Liver (tissue), 9 donors: ENCODE measurements around the gene ZDHHC18. TPM values are rescaled to one million over a fixed set of nuclear protein-coding genes. Genes with fewer than 3 reads are reported as not detected.
A peak's percentile ranks its signal among the peaks of the same experiment; 100 is the strongest.

Experiments used
- DNase-seq: peaks from one replicate; pipeline ENCODE4 v3.0.0-alpha.2; 2017; ENCODE audit warnings: low spot score
- H3K27ac ChIP-seq, 2 donors: one replicate each; pipeline ENCODE4 v1.7.0; 2013; ENCODE audit warnings: inconsistent platforms in 2 of 2, low read length in 2 of 2, control low read depth in 1 of 2, low read depth in 1 of 2, mild to moderate bottlenecking in 1 of 2
- H3K27me3 ChIP-seq, 4 donors: one replicate each; pipeline versions ENCODE4 v1.6.1 to v1.7.0; 2013; ENCODE audit warnings: low read length in 3 of 4, inconsistent platforms in 1 of 4, mild to moderate bottlenecking in 1 of 4, moderate library complexity in 1 of 4; ENCODE audit not compliant: control insufficient read depth in 4 of 4, insufficient read depth in 4 of 4
- H3K36me3 ChIP-seq, 4 donors: one replicate each; pipeline versions ENCODE4 v1.6.1 to v1.7.0; 2013; ENCODE audit warnings: low read length in 3 of 4, mild to moderate bottlenecking in 3 of 4, low read depth in 1 of 4, moderate library complexity in 1 of 4; ENCODE audit not compliant: control insufficient read depth in 4 of 4, insufficient read depth in 3 of 4
- H3K4me1 ChIP-seq, 4 donors: one replicate each; pipeline versions ENCODE4 v1.6.1 to v1.7.0; 2013; ENCODE audit warnings: low read length in 3 of 4, mild to moderate bottlenecking in 3 of 4, moderate library complexity in 1 of 4; ENCODE audit not compliant: control insufficient read depth in 4 of 4, insufficient read depth in 4 of 4
- H3K4me3 ChIP-seq, 3 donors: one replicate each; pipeline versions ENCODE4 v1.6.1 to v1.7.0; 2013; ENCODE audit warnings: low read length in 3 of 3, control low read depth in 1 of 3, low read depth in 1 of 3, mild to moderate bottlenecking in 1 of 3
- H3K9ac ChIP-seq, 2 donors: one replicate each; pipeline ENCODE4 v1.7.0; 2013; ENCODE audit warnings: low read length in 2 of 2, mild to moderate bottlenecking in 2 of 2, moderate library complexity in 2 of 2, control low read depth in 1 of 2, low read depth in 1 of 2
- H3K9me3 ChIP-seq, 4 donors: one replicate each; pipeline versions ENCODE4 v1.6.1 to v1.7.0; 2013; ENCODE audit warnings: low read length in 3 of 4; ENCODE audit not compliant: control insufficient read depth in 4 of 4
- EGR1 ChIP-seq, 2 donors: IDR thresholded peaks; 2 replicates each; pipeline ENCODE4 v1.6.1; 2016 to 2018; ENCODE audit warnings: antibody characterized with exemption in 2 of 2, low read depth in 2 of 2
- FOXA1 ChIP-seq: IDR thresholded peaks from 2 replicates; pipeline ENCODE4 v1.6.1; 2016; ENCODE audit warnings: antibody characterized with exemption
- FOXA2 ChIP-seq: IDR thresholded peaks from 2 replicates; pipeline ENCODE4 v1.6.1; 2016; ENCODE audit warnings: antibody characterized with exemption
- GABPA ChIP-seq, 2 donors: IDR thresholded peaks in 1 of 2; conservative IDR thresholded peaks in 1 of 2; 2 replicates each; pipeline ENCODE4 v1.6.1; 2016; ENCODE audit warnings: antibody characterized with exemption in 2 of 2, mild to moderate bottlenecking in 1 of 2, moderate library complexity in 1 of 2
- HNF4A ChIP-seq, 2 donors: conservative IDR thresholded peaks; 2 replicates each; pipeline ENCODE4 v1.6.1; 2016; ENCODE audit warnings: antibody characterized with exemption in 2 of 2, mild to moderate bottlenecking in 2 of 2
- HNF4G ChIP-seq: IDR thresholded peaks from 2 replicates; pipeline ENCODE4 v1.6.1; 2016; ENCODE audit warnings: antibody characterized with exemption
- JUND ChIP-seq, 2 donors: IDR thresholded peaks; 2 replicates each; pipeline ENCODE4 v1.6.1; 2016; ENCODE audit warnings: antibody characterized with exemption in 2 of 2
- NR2F2 ChIP-seq: IDR thresholded peaks from 2 replicates; pipeline ENCODE4 v1.6.1; 2016; ENCODE audit warnings: antibody characterized with exemption
- RAD21 ChIP-seq, 2 donors: IDR thresholded peaks; 2 replicates each; pipeline ENCODE4 v1.6.1; 2016; ENCODE audit warnings: antibody characterized with exemption in 2 of 2, mild to moderate bottlenecking in 2 of 2
- RXRA ChIP-seq, 2 donors: IDR thresholded peaks; 2 replicates each; pipeline ENCODE4 v1.6.1; 2017 to 2018; ENCODE audit warnings: antibody characterized with exemption in 2 of 2, mild to moderate bottlenecking in 1 of 2
- SP1 ChIP-seq: IDR thresholded peaks from 2 replicates; pipeline ENCODE4 v1.6.1; 2018; ENCODE audit warnings: antibody characterized with exemption, mild to moderate bottlenecking
- TAF1 ChIP-seq: conservative IDR thresholded peaks from 2 replicates; pipeline ENCODE4 v1.6.1; 2016; ENCODE audit warnings: antibody characterized with exemption, mild to moderate bottlenecking
- YY1 ChIP-seq: IDR thresholded peaks from 2 replicates; pipeline ENCODE4 v1.6.1; 2016; ENCODE audit warnings: antibody characterized with exemption, mild to moderate bottlenecking
- ZBTB33 ChIP-seq: IDR thresholded peaks from 2 replicates; pipeline ENCODE4 v1.6.1; 2016; ENCODE audit warnings: antibody characterized with exemption
- WGBS: extraction: QIAGEN DNeasy Blood & Tissue Kit; methylation state at CpG from one replicate; pipeline ENCODE4 v1.1.7; 2013; 5-methylcytosine and 5-hydroxymethylcytosine counted together
- polyA plus RNA-seq, 2 donors: library from polyadenylated mRNA; stranded (reverse) in 1 of 2; unstranded in 1 of 2; fragments of 200-250 nt in 1 of 2; fragments of >200 nt in 1 of 2; fragmentation: Nextera tagmentation in 1 of 2; extraction: Ambion mirVana in 1 of 2; gene quantifications; one replicate each; pipeline versions ENCODE4 v1.2.1 to v1.2.3, GENCODE V29; 2013 to 2015
- total RNA-seq, 2 donors: library from RNA; depleted of rRNA; stranded (reverse); fragments of >200 nt; gene quantifications; one replicate each; pipeline ENCODE4 v1.2.3, GENCODE V29; 2014
- TF ChIP-seq, protein P1 (sequence below): IDR thresholded peaks from 2 replicates; pipeline ENCODE4 v1.6.1; 2016; ENCODE audit warnings: antibody characterized with exemption
- TF ChIP-seq, protein P2 (sequence below): IDR thresholded peaks from 2 replicates; pipeline ENCODE4 v1.6.1; 2016; ENCODE audit warnings: antibody characterized with exemption
- TF ChIP-seq, protein P3 (sequence below): fragments of 150-350 bp; IDR thresholded peaks from 2 replicates; pipeline ENCODE4 v1.5.1; 2017; ENCODE audit warnings: improper control_type of control experiment, low read depth, low read length; ENCODE audit not compliant: missing input control
- TF ChIP-seq, protein P4 (sequence below): IDR thresholded peaks from 2 replicates; pipeline ENCODE4 v1.6.1; 2016; ENCODE audit warnings: antibody characterized with exemption, mild to moderate bottlenecking
- donor health status: healthy.
- donor health status: healthy.
- donor health status: healthy.
- donor health status: healthy.
- donor health status: healthy.

Gene ZDHHC18
- total and polyA plus RNA-seq, 4 donors: 2.6 to 9.2 (median 7.9) TPM

DNA sequence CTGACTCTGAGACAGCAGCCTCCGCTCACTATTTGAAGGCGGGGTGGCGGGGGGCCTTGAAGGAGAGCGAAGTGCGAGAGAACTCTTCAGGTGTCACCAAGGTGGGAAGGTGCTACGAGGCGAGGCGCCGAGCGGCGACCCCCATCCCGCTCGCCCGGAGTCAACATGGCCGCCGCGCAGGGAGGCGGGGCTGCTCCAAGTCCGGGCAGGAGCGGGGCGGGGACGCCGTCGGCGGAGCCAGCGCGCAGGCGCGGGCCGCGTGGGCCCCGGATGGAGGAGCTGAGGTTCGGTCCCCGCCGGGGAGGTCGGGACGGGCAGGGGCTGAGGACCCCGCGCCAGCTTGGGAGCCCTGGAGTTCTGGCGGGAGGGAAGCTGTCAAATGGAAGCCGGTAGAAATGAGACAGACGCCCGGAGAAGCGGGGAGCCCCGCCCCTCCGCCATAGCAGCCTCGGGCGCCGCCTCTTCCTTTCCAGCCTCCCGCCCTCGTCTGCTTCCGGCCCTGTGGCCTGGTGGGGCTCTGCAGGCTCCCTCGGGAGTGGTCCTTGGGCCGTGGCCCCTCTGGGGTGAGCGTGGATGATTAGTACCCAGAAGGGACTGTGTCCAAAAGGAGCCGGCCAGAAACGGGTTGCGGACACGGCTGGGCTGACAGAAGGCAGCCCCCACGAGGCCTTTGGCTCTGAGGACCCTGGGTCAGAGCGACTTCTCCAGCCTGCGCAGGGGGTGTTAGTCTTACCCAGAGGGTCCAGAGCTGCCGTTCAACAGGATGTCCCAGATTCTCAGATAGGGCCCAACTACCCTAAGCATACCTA lies 38.6 kb upstream of the ZDHHC18 start, which contains the start of gene PIGV:
Gene PIGV (plus strand): TSS at position 245 of the 809 bp plus-strand sequence. CDS start 2,866 bp downstream, outside the sequence.
- H3K4me1 ChIP-seq: peaks cover 10 to 76% (median 43%) of the 10 kb centered on the region in 4 donors

More for the DNA sequence above, 38.6 kb upstream of the ZDHHC18 start, which contains the start of gene PIGV:
- Histone ChIP-seq H3K9me3 (no peaks in the 10 kb centered on the region), H3K36me3 (peaks cover 0 to 1% (median 0%) of the 10 kb centered on the region in 4 donors), H3K4me3 (peak within 1 kb of the TSS; percentile 74 to 94 (median 75)), H3K9ac (peak within 1 kb of the TSS; percentile 98 to 99), H3K27me3 (no peaks in the 10 kb centered on the region), H3K27ac (peak within 1 kb of the TSS; percentile 99 to 100)
- peak; percentile 19 to 38 for TF ChIP-seq RAD21 (IDR thresholded peaks at IDR 0.05)
- TF ChIP-seq YY1: peak; percentile 98
- no peak for TF ChIP-seq ZBTB33
- no peak for TF ChIP-seq FOXA2
- no peak for TF ChIP-seq HNF4G
- no peak for TF ChIP-seq TAF1
- TF ChIP-seq, protein P1, sequence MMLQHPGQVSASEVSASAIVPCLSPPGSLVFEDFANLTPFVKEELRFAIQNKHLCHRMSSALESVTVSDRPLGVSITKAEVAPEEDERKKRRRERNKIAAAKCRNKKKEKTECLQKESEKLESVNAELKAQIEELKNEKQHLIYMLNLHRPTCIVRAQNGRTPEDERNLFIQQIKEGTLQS: no peak
- no peak for TF ChIP-seq SP1
- no peak for TF ChIP-seq EGR1 (IDR thresholded peaks at IDR 0.05; ENCODE audit: low read depth in 2 of 2)
- no peak for TF ChIP-seq RXRA (IDR thresholded peaks at IDR 0.05)
- no peak for TF ChIP-seq HNF4A (conservative IDR thresholded peaks at IDR 0.05)
- TF ChIP-seq JUND (IDR thresholded peaks at IDR 0.05): no peak
- TF ChIP-seq, protein P2, sequence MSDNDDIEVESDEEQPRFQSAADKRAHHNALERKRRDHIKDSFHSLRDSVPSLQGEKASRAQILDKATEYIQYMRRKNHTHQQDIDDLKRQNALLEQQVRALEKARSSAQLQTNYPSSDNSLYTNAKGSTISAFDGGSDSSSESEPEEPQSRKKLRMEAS: no peak
- TF ChIP-seq NR2F2: no peak
- TF ChIP-seq GABPA (IDR thresholded peaks at IDR 0.05 in 1 of 2, conservative IDR thresholded peaks at IDR 0.05 in 1 of 2): peak; percentile 59 to 87
- TF ChIP-seq, protein P3, sequence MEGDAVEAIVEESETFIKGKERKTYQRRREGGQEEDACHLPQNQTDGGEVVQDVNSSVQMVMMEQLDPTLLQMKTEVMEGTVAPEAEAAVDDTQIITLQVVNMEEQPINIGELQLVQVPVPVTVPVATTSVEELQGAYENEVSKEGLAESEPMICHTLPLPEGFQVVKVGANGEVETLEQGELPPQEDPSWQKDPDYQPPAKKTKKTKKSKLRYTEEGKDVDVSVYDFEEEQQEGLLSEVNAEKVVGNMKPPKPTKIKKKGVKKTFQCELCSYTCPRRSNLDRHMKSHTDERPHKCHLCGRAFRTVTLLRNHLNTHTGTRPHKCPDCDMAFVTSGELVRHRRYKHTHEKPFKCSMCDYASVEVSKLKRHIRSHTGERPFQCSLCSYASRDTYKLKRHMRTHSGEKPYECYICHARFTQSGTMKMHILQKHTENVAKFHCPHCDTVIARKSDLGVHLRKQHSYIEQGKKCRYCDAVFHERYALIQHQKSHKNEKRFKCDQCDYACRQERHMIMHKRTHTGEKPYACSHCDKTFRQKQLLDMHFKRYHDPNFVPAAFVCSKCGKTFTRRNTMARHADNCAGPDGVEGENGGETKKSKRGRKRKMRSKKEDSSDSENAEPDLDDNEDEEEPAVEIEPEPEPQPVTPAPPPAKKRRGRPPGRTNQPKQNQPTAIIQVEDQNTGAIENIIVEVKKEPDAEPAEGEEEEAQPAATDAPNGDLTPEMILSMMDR: peak; percentile 9
- TF ChIP-seq, protein P4, sequence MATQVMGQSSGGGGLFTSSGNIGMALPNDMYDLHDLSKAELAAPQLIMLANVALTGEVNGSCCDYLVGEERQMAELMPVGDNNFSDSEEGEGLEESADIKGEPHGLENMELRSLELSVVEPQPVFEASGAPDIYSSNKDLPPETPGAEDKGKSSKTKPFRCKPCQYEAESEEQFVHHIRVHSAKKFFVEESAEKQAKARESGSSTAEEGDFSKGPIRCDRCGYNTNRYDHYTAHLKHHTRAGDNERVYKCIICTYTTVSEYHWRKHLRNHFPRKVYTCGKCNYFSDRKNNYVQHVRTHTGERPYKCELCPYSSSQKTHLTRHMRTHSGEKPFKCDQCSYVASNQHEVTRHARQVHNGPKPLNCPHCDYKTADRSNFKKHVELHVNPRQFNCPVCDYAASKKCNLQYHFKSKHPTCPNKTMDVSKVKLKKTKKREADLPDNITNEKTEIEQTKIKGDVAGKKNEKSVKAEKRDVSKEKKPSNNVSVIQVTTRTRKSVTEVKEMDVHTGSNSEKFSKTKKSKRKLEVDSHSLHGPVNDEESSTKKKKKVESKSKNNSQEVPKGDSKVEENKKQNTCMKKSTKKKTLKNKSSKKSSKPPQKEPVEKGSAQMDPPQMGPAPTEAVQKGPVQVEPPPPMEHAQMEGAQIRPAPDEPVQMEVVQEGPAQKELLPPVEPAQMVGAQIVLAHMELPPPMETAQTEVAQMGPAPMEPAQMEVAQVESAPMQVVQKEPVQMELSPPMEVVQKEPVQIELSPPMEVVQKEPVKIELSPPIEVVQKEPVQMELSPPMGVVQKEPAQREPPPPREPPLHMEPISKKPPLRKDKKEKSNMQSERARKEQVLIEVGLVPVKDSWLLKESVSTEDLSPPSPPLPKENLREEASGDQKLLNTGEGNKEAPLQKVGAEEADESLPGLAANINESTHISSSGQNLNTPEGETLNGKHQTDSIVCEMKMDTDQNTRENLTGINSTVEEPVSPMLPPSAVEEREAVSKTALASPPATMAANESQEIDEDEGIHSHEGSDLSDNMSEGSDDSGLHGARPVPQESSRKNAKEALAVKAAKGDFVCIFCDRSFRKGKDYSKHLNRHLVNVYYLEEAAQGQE: no peak
- TF ChIP-seq FOXA1: no peak
- under 1% methylated on average over 63 of the region's 63 CpGs for WGBS
- peak; percentile 91 for DNase-seq
